ENCODE measurements around the gene PUS1. TPM values are rescaled to one million over a fixed set of nuclear protein-coding genes. Genes with fewer than 3 reads are reported as not detected.

PUS1 gene
- total RNA-seq, 2 experiments from 2014 or later = 43.5 to 78.3 TPM

DNA sequence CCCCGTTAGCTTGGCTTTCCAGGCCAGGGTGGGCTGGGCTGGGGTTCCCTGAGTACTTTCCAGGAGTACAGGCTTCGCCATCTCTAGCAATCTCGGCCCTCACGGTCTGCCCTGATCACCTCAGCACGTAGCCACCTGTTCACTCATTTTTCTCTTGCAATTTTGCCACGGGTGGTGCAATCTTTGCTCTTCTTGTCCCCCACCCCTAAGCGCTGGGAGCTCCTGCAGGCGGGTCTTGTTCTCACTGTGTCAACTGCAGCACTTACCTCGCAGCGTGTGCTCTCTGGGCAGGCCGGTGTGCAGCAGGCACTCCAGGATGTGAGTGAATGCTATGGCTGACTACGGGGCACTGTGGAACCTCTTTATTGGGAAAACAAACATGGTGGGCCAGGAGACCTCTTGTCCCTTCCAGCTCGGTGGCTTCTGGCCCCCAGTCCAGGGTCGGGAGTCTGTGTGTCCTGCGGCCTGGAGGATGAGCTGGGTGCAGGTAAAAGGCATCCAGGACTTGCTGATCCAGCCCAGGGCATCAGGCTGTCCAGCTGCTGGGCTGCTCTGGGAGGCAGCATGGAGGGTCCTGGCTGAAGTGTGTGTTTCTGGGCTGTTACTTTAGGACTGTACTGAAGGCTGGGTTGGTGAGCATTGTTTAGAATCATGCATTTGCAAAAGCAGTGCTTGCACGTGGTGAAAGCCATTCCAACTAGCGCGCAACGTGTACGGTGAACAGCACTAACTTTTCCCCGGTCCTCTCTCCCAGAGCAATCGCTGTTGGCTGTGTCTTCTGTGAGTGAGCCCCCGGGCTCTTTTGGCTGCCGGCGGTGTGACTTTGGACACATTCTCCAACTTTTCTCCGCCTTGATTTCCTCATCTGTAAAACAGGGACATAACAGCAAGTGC lies 36.1 kb upstream of the PUS1 start:
- Histone ChIP-seq H3K9me2 (ENCODE audit: insufficient read depth, low read length) (no peaks in the 10 kb centered on the region), H3K4me2 (ENCODE audit: low read length) (no peak overlapping the region), H4K20me1 (ENCODE audit: insufficient read depth, low read length) (peaks cover 7% of the 10 kb centered on the region; the same call in 1 of the 2 replicates), H3K36me3 (ENCODE audit: insufficient read depth, low read length) (no peaks in the 10 kb centered on the region), H3K4me1 (ENCODE audit: insufficient read depth, low read length, poor library complexity, severe bottlenecking) (peaks cover 13% of the 10 kb centered on the region), H3K9me3 (ENCODE audit: low read length) (no peaks in the 10 kb centered on the region), H3K79me2 (ENCODE audit: insufficient read depth, low read depth, low read length) (no peaks in the 10 kb centered on the region), H3K27ac (ENCODE audit: low read depth, low read length, poor library complexity, severe bottlenecking) (no peak overlapping the region), H2AFZ (ENCODE audit: low read length) (no peak overlapping the region), H3K4me3 (ENCODE audit: low read depth, low read length, poor library complexity, severe bottlenecking) (no peak overlapping the region)
- BruUV-seq (replicated peaks) = no TSS peak
- ChIA-PET CTCF (ENCODE audit: unreplicated experiment) (no interaction called here), POLR2A (no interaction called here)
- DNase-seq (ENCODE audit: low spot score) = no peak
- TF ChIP-seq EZH2phosphoT487 (IDR thresholded peaks at IDR 0.05; ENCODE audit: borderline replicate concordance, low read depth, low read length) = no peak
- TF ChIP-seq, protein P1, sequence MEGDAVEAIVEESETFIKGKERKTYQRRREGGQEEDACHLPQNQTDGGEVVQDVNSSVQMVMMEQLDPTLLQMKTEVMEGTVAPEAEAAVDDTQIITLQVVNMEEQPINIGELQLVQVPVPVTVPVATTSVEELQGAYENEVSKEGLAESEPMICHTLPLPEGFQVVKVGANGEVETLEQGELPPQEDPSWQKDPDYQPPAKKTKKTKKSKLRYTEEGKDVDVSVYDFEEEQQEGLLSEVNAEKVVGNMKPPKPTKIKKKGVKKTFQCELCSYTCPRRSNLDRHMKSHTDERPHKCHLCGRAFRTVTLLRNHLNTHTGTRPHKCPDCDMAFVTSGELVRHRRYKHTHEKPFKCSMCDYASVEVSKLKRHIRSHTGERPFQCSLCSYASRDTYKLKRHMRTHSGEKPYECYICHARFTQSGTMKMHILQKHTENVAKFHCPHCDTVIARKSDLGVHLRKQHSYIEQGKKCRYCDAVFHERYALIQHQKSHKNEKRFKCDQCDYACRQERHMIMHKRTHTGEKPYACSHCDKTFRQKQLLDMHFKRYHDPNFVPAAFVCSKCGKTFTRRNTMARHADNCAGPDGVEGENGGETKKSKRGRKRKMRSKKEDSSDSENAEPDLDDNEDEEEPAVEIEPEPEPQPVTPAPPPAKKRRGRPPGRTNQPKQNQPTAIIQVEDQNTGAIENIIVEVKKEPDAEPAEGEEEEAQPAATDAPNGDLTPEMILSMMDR (conservative IDR thresholded peaks at IDR 0.05; ENCODE audit: low read length) = no peak
- intact Hi-C loops (cut with micrococcal nuclease; ENCODE audit: unreplicated experiment) = no loop called here

DNA sequence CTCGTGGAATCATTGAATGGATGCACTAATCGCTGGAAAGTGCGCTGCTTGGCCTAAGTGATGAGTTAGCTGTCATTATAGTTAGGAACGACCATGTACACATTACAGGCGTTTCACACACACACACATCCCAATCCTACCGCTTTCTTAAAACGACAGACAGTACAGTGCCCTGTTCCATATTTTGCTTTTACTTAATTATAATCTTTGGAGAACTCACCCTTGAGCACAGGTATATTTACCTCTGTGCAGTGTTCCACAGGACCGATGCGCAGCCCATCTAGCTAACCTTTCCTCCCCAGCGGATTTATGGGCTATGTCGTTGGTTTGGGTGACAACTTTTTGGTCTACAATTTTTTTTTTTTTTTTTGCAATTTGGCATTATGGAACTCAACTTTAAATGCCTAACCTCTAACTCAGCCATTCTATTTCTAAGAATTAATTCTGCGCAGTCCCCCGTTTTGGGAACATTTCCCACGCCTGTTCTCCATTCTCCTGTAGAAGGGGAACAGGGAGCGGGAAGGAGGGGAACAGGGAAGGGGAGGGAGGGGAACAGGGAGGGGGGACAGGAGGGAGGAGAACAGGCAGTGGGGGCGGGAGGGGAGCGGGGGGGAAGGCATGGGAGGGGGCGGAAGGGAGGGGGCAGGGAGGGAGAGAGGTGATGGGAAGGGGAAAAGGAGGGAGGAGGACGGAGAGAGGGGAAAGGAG lies 35.3 kb upstream of the PUS1 start:
- ChIA-PET CTCF (ENCODE audit: unreplicated experiment) (no interaction called here), POLR2A (no interaction called here)
- Histone ChIP-seq H3K4me3 (ENCODE audit: low read depth, low read length, poor library complexity, severe bottlenecking) (no peak overlapping the region), H3K4me2 (ENCODE audit: low read length) (no peak overlapping the region; the same call in 1 of the 2 replicates), H3K9me2 (ENCODE audit: insufficient read depth, low read length) (no peaks in the 10 kb centered on the region), H3K27ac (ENCODE audit: low read depth, low read length, poor library complexity, severe bottlenecking) (no peak overlapping the region), H3K36me3 (ENCODE audit: insufficient read depth, low read length) (no peaks in the 10 kb centered on the region), H3K79me2 (ENCODE audit: insufficient read depth, low read depth, low read length) (no peaks in the 10 kb centered on the region), H4K20me1 (ENCODE audit: insufficient read depth, low read length) (peaks cover 7% of the 10 kb centered on the region; the same call in 1 of the 2 replicates), H2AFZ (ENCODE audit: low read length) (no peak overlapping the region), H3K4me1 (ENCODE audit: insufficient read depth, low read length, poor library complexity, severe bottlenecking) (peaks cover 13% of the 10 kb centered on the region), H3K9me3 (ENCODE audit: low read length) (no peaks in the 10 kb centered on the region)
- DNase-seq (ENCODE audit: low spot score) = no peak
- TF ChIP-seq, protein P1 (conservative IDR thresholded peaks at IDR 0.05; ENCODE audit: low read length) = no peak
- no peak for TF ChIP-seq EZH2phosphoT487 (IDR thresholded peaks at IDR 0.05; ENCODE audit: borderline replicate concordance, low read depth, low read length)
- intact Hi-C loops (cut with micrococcal nuclease; ENCODE audit: unreplicated experiment) = loop anchor here (2.0 kb wide), 1 partner anchor 35 kb away; the partner anchor contains the start of gene PUS1
- no TSS peak for BruUV-seq (replicated peaks)
